OCI-LY3 (cell line): Measurements from ENCODE around the gene TBX10.

Source experiments
- CTCF ChIP-seq: fragments of 200-600, 300-600 bp; sonication (generic); IDR thresholded peaks from 2 replicates; pipeline ENCODE4 v1.5.1; 2014; ENCODE audit warnings: antibody characterized with exemption, low read length, low read depth
- EZH2phosphoT487 ChIP-seq: fragments of 200-600 bp; shearing (Covaris generic); IDR thresholded peaks from 2 replicates; pipeline ENCODE4 v1.6.1; 2018; ENCODE audit warnings: antibody characterized with exemption, mixed run types, low read depth

- TF ChIP-seq CTCF (no peak), EZH2phosphoT487 (no peak)
Observed at GRCh38 chr11:67668192-67668551, 28.6 kb upstream of the TBX10 start.
